Esophagus (tissue), 2 donors: ENCODE results near the gene ISG15. TPM values are rescaled to one million over a fixed set of nuclear protein-coding genes. Genes with fewer than 3 reads are reported as not detected.
"Not testable (repeated sequence)": the region's sequence is repeated elsewhere in the genome, so short reads cannot be mapped to it uniquely, and the experiment has no call there.

Experiments used
- H3K27ac ChIP-seq, 2 donors: one replicate each; pipeline ENCODE4 v1.5.1; 2013; ENCODE audit warnings: low read depth in 2 of 2, mild to moderate bottlenecking in 2 of 2, inconsistent platforms in 1 of 2, low read length in 1 of 2, moderate library complexity in 1 of 2
- H3K27me3 ChIP-seq, 2 donors: one replicate each; pipeline ENCODE4 v1.6.1; 2013; ENCODE audit warnings: low read length in 2 of 2, control low read depth in 1 of 2, mild to moderate bottlenecking in 1 of 2; ENCODE audit not compliant: insufficient read depth in 2 of 2, control insufficient read depth in 1 of 2
- H3K36me3 ChIP-seq, 2 donors: one replicate each; pipeline ENCODE4 v1.6.1; 2013; ENCODE audit warnings: low read length in 1 of 2; ENCODE audit not compliant: control insufficient read depth in 2 of 2, insufficient read depth in 2 of 2
- H3K4me1 ChIP-seq, 2 donors: one replicate each; pipeline ENCODE4 v1.6.1; 2013; ENCODE audit warnings: low read length in 1 of 2; ENCODE audit not compliant: control insufficient read depth in 2 of 2, insufficient read depth in 2 of 2
- H3K4me3 ChIP-seq, 2 donors: one replicate each; pipeline ENCODE4 v1.5.1; 2013; ENCODE audit warnings: low read length in 2 of 2, mild to moderate bottlenecking in 2 of 2, low read depth in 1 of 2, moderate library complexity in 1 of 2
- H3K9me3 ChIP-seq, 2 donors: one replicate each; pipeline ENCODE4 v1.6.1; 2013; ENCODE audit warnings: mild to moderate bottlenecking in 2 of 2, low read depth in 1 of 2, low read length in 1 of 2, moderate library complexity in 1 of 2; ENCODE audit not compliant: control insufficient read depth in 2 of 2, insufficient read depth in 1 of 2
- WGBS, 2 donors: extraction: QIAGEN DNeasy Blood & Tissue Kit; methylation state at CpG; one replicate each; pipeline ENCODE4 v1.1.7; 2013; 5-methylcytosine and 5-hydroxymethylcytosine counted together
- polyA plus RNA-seq, 2 donors: library from polyadenylated mRNA; stranded (reverse); fragments of 200-250 nt; gene quantifications; one replicate each; pipeline ENCODE4 v1.2.3, GENCODE V29; 2013
- donor health status: healthy with polysubstance abuse.
- donor health status: Bipolar disorder and iron deficiency.

ISG15 gene
- polyA plus RNA-seq, 2 donors: 17.8 to 40.7 TPM

GRCh38 chr1:981491-981954, 31.8 kb upstream of the ISG15 start:
- Histone ChIP-seq H3K27ac (no peak overlapping the region), H3K27me3 (peaks cover 0 to 2% of the 10 kb centered on the region in 2 donors), H3K4me1 (no peaks in the 10 kb centered on the region), H3K36me3 (no peaks in the 10 kb centered on the region), H3K4me3 (no peak overlapping the region), H3K9me3 (peaks cover 0 to 4% of the 10 kb centered on the region in 2 donors)
- WGBS, 2 donors: 71 to 74% methylated on average over 20 to 21 of the region's 21 CpGs

- H3K4me3 ChIP-seq: no peak within 1 kb of the TSS
- no peaks in the 10 kb centered on the region for H3K4me1 ChIP-seq
- no peaks in the 10 kb centered on the region for H3K36me3 ChIP-seq
- WGBS, 2 donors: 50 to 58% methylated on average over 28 of the region's 28 CpGs
- H3K27me3 ChIP-seq: peaks cover 0 to 2% of the 10 kb centered on the region in 2 donors
- H3K9me3 ChIP-seq: peaks cover 0 to 4% of the 10 kb centered on the region in 2 donors
- H3K27ac ChIP-seq: no peak within 1 kb of the TSS
These were observed 31.2 kb upstream of the ISG15 start, which contains the start of gene PERM1 for GRCh38 chr1:981955-982558. Gene PERM1, minus strand, starts transcription at chr1:982093. Its CDS starts 1,064 bp downstream, at chr1:981029.

GRCh38 chr1:982765-983436, 30.4 kb upstream of the ISG15 start:
- peaks cover 0 to 4% of the 10 kb centered on the region in 2 donors for H3K9me3 ChIP-seq
- no peaks in the 10 kb centered on the region for H3K4me1 ChIP-seq
- no peaks in the 10 kb centered on the region for H3K36me3 ChIP-seq
- no peak overlapping the region for H3K4me3 ChIP-seq
- no peak overlapping the region for H3K27ac ChIP-seq
- WGBS, 2 donors: 62 to 69% methylated on average over 43 of the region's 43 CpGs
- H3K27me3 ChIP-seq: peaks cover 0 to 2% of the 10 kb centered on the region in 2 donors

- no peaks in the 10 kb centered on the region for H3K4me1 ChIP-seq
- H3K4me3 ChIP-seq: no peak overlapping the region
- peaks cover 0 to 4% of the 10 kb centered on the region in 2 donors for H3K9me3 ChIP-seq
- no peak overlapping the region for H3K27ac ChIP-seq
- 15 to 21% methylated on average over 23 to 29 of the region's 29 CpGs for WGBS, 2 donors
- H3K27me3 ChIP-seq: peaks cover 0 to 2% of the 10 kb centered on the region in 2 donors
- H3K36me3 ChIP-seq: no peaks in the 10 kb centered on the region
These were observed 29.4 kb upstream of the ISG15 start for GRCh38 chr1:983798-984475.

GRCh38 chr1:984476-984814, 28.9 kb upstream of the ISG15 start:
- no peak overlapping the region for H3K27ac ChIP-seq
- H3K4me3 ChIP-seq: no peak overlapping the region
- H3K4me1 ChIP-seq: no peaks in the 10 kb centered on the region
- peaks cover 0 to 4% of the 10 kb centered on the region in 2 donors for H3K9me3 ChIP-seq
- peaks cover 0 to 2% of the 10 kb centered on the region in 2 donors for H3K27me3 ChIP-seq
- H3K36me3 ChIP-seq: no peaks in the 10 kb centered on the region
- 49 to 58% methylated on average over 12 of the region's 12 CpGs for WGBS, 2 donors

- Histone ChIP-seq H3K4me3 (no peak overlapping the region), H3K9me3 (peaks cover 0 to 4% of the 10 kb centered on the region in 2 donors), H3K4me1 (no peaks in the 10 kb centered on the region), H3K36me3 (no peaks in the 10 kb centered on the region), H3K27me3 (peaks cover 0 to 2% of the 10 kb centered on the region in 2 donors), H3K27ac (no peak overlapping the region)
- 74 to 80% methylated on average over 12 to 13 of the region's 13 CpGs for WGBS, 2 donors
These were observed 28.2 kb upstream of the ISG15 start for GRCh38 chr1:985126-985525.

- not testable (repeated sequence) for H3K27me3 ChIP-seq
- 81 to 86% methylated on average over 5 of the region's 5 CpGs for WGBS, 2 donors
These were observed 25.2 kb upstream of the ISG15 start for GRCh38 chr1:988061-988460.

GRCh38 chr1:991275-991674, 22.0 kb upstream of the ISG15 start:
- not testable (repeated sequence) for H3K27me3 ChIP-seq, H3K9me3 ChIP-seq, H3K4me3 ChIP-seq, H3K27ac ChIP-seq, H3K36me3 ChIP-seq, H3K4me1 ChIP-seq
- 82 to 97% methylated on average over 6 of the region's 6 CpGs for WGBS, 2 donors

More at GRCh38 chr1:988061-988460, 25.2 kb upstream of the ISG15 start:
- not testable (repeated sequence) for H3K4me1 ChIP-seq, H3K4me3 ChIP-seq, H3K36me3 ChIP-seq, H3K27ac ChIP-seq, H3K9me3 ChIP-seq

GRCh38 chr1:991895-992294, 21.4 kb upstream of the ISG15 start:
- no peaks in the 10 kb centered on the region for H3K4me1 ChIP-seq
- no peaks in the 10 kb centered on the region for H3K27me3 ChIP-seq
- H3K4me3 ChIP-seq: no peak overlapping the region
- no peaks in the 10 kb centered on the region for H3K36me3 ChIP-seq
- 95 to 96% methylated on average over 10 of the region's 10 CpGs for WGBS, 2 donors
- no peak overlapping the region for H3K27ac ChIP-seq
- no peaks in the 10 kb centered on the region for H3K9me3 ChIP-seq
